ENCODE results near the gene CBLL1. TPM values are rescaled to one million over a fixed set of nuclear protein-coding genes. Genes with fewer than 3 reads are reported as not detected.

Gene CBLL1
- polyA plus RNA-seq, 2 of the 4 experiments (the other 2 are of a cell fraction) = 26.1 to 40.5 TPM

GRCh38 chr7:107788662-107789061 is 44.7 kb downstream of the CBLL1 start:
- ChIA-PET CTCF (interaction anchor here (1.1 to 2.0 kb wide), 2 partner anchors 17 to 86 kb away, joined by 3 to 6 read pairs; no protein-coding TSS in a partner anchor), POLR2A (no interaction called here)
- 45% methylated on average over 3 of the region's 3 CpGs for WGBS (ENCODE audit: missing lambda C conversion rate)
- no peaks in the 10 kb centered on the region for H3K9me3 ChIP-seq
- no peak overlapping the region for H3K4me2 ChIP-seq
- no peak overlapping the region for H3K4me3 ChIP-seq
- ATAC-seq = no peak
- FAIRE-seq = no peak
- no peaks in the 10 kb centered on the region for H3K4me1 ChIP-seq
- no peak for DNase-seq (ENCODE audit: low read depth in 1 of 2, low spot score in 1 of 2)
- H3K27ac ChIP-seq = no peak overlapping the region
- TF ChIP-seq FOSL2 (IDR thresholded peaks at IDR 0.05) (no peak), FOSL2 (CRISPR knock-in tag; IDR thresholded peaks at IDR 0.05) (no peak), FOXS1 (CRISPR knock-in tag; IDR thresholded peaks at IDR 0.05) (no peak), RCOR1 (IDR thresholded peaks at IDR 0.05; ENCODE audit: low read depth, low read length) (no peak), PBX3 (IDR thresholded peaks at IDR 0.05) (no peak), KDM1A (IDR thresholded peaks at IDR 0.05; ENCODE audit: low read depth) (no peak), GATA3 (IDR thresholded peaks at IDR 0.05; ENCODE audit: borderline replicate concordance) (no peak), CHD2 (IDR thresholded peaks at IDR 0.05; ENCODE audit: low read length, partially characterized antibody) (no peak), ZC3H11A (IDR thresholded peaks at IDR 0.05) (no peak), RFX5 (IDR thresholded peaks at IDR 0.05) (no peak), E2F6 (IDR thresholded peaks at IDR 0.05; ENCODE audit: borderline replicate concordance, low read depth) (no peak), CEBPB (IDR thresholded peaks at IDR 0.05) (no peak), MAFK (IDR thresholded peaks at IDR 0.05; ENCODE audit: partially characterized antibody) (no peak), ATOH8 (CRISPR knock-in tag; IDR thresholded peaks at IDR 0.05; ENCODE audit: low read depth) (no peak), ZFP36 (IDR thresholded peaks at IDR 0.05; ENCODE audit: borderline replicate concordance, partially characterized antibody) (no peak), HDAC2 (IDR thresholded peaks at IDR 0.05) (no peak), EP300 (IDR thresholded peaks at IDR 0.05) (no peak), CTCF (IDR thresholded peaks at IDR 0.05) (no peak), ESRRA (IDR thresholded peaks at IDR 0.05; ENCODE audit: borderline replicate concordance, low read length) (no peak), JUN (IDR thresholded peaks at IDR 0.05) (no peak)

- H3K4me3 ChIP-seq = no peak overlapping the region
- POLR2A ChIA-PET = no interaction called here
- H3K4me2 ChIP-seq = no peak overlapping the region
- H3K9me3 ChIP-seq = no peaks in the 10 kb centered on the region
- no peak for TF ChIP-seq RCOR1 (IDR thresholded peaks at IDR 0.05; ENCODE audit: low read depth, low read length)
- no peak for TF ChIP-seq JUN (IDR thresholded peaks at IDR 0.05)
- TF ChIP-seq HOXA7 (CRISPR knock-in tag; IDR thresholded peaks at IDR 0.05) = no peak
- TF ChIP-seq HDAC2 (IDR thresholded peaks at IDR 0.05) = no peak
- TF ChIP-seq RAD21 (conservative IDR thresholded peaks at IDR 0.05 in 1 of 2, IDR thresholded peaks at IDR 0.05 in 1 of 2) = no peak
- TF ChIP-seq NR3C1 (IDR thresholded peaks at IDR 0.05) = no peak
- no peak for TF ChIP-seq FOSB (CRISPR knock-in tag; IDR thresholded peaks at IDR 0.05)
- TF ChIP-seq PHF8 (IDR thresholded peaks at IDR 0.05; ENCODE audit: borderline replicate concordance, low read depth) = no peak
- no peak for TF ChIP-seq ZFP36 (IDR thresholded peaks at IDR 0.05; ENCODE audit: borderline replicate concordance, partially characterized antibody)
- TF ChIP-seq CBX8 (IDR thresholded peaks at IDR 0.05) = no peak
- TF ChIP-seq USF2 (IDR thresholded peaks at IDR 0.05) = no peak
- TF ChIP-seq, protein P1, sequence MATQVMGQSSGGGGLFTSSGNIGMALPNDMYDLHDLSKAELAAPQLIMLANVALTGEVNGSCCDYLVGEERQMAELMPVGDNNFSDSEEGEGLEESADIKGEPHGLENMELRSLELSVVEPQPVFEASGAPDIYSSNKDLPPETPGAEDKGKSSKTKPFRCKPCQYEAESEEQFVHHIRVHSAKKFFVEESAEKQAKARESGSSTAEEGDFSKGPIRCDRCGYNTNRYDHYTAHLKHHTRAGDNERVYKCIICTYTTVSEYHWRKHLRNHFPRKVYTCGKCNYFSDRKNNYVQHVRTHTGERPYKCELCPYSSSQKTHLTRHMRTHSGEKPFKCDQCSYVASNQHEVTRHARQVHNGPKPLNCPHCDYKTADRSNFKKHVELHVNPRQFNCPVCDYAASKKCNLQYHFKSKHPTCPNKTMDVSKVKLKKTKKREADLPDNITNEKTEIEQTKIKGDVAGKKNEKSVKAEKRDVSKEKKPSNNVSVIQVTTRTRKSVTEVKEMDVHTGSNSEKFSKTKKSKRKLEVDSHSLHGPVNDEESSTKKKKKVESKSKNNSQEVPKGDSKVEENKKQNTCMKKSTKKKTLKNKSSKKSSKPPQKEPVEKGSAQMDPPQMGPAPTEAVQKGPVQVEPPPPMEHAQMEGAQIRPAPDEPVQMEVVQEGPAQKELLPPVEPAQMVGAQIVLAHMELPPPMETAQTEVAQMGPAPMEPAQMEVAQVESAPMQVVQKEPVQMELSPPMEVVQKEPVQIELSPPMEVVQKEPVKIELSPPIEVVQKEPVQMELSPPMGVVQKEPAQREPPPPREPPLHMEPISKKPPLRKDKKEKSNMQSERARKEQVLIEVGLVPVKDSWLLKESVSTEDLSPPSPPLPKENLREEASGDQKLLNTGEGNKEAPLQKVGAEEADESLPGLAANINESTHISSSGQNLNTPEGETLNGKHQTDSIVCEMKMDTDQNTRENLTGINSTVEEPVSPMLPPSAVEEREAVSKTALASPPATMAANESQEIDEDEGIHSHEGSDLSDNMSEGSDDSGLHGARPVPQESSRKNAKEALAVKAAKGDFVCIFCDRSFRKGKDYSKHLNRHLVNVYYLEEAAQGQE (IDR thresholded peaks at IDR 0.05) = no peak
- no peak for TF ChIP-seq POLR2A (IDR thresholded peaks at IDR 0.05; ENCODE audit: low read length)
- no peak for TF ChIP-seq CHD4 (IDR thresholded peaks at IDR 0.05; ENCODE audit: borderline replicate concordance)
- no peak for TF ChIP-seq CHD2 (IDR thresholded peaks at IDR 0.05; ENCODE audit: low read length, partially characterized antibody)
- no peak for TF ChIP-seq CBX2 (IDR thresholded peaks at IDR 0.05; ENCODE audit: borderline replicate concordance, low read depth)
- TF ChIP-seq, protein P2, sequence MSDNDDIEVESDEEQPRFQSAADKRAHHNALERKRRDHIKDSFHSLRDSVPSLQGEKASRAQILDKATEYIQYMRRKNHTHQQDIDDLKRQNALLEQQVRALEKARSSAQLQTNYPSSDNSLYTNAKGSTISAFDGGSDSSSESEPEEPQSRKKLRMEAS (IDR thresholded peaks at IDR 0.05) = no peak
- ATAC-seq = no peak
- CTCF ChIA-PET = interaction anchor here (2.0 kb wide), 1 partner anchor 85 kb away, joined by 6 read pairs; no protein-coding TSS in a partner anchor
- H3K27ac ChIP-seq = no peak overlapping the region
- H3K4me1 ChIP-seq = no peaks in the 10 kb centered on the region
- no peak for DNase-seq (ENCODE audit: low read depth in 1 of 2, low spot score in 1 of 2)
- 69% methylated on average over 6 of the region's 6 CpGs for WGBS (ENCODE audit: missing lambda C conversion rate)
- FAIRE-seq = no peak
Observed at GRCh38 chr7:107789647-107790046, 45.7 kb downstream of the CBLL1 start.
